HT-29 (cell line): ENCODE data around the gene PHGDH. TPM values are rescaled to one million over a fixed set of nuclear protein-coding genes. Genes with fewer than 3 reads are reported as not detected.

ENCODE experiments used
- DNase-seq: peaks from one replicate; pipeline ENCODE4 v3.0.0-alpha.2; 2015; ENCODE audit warnings: low spot score
- total RNA-seq: library from RNA; depleted of rRNA; stranded (reverse); fragments of >200 nt; shearing (Covaris generic); gene quantifications from 2 replicates; pipeline ENCODE4 v1.2.3, GENCODE V29; 2014; rRNA removed

PHGDH gene
- total RNA-seq = 59.1 and 60.3 TPM in 2 replicates

DNA sequence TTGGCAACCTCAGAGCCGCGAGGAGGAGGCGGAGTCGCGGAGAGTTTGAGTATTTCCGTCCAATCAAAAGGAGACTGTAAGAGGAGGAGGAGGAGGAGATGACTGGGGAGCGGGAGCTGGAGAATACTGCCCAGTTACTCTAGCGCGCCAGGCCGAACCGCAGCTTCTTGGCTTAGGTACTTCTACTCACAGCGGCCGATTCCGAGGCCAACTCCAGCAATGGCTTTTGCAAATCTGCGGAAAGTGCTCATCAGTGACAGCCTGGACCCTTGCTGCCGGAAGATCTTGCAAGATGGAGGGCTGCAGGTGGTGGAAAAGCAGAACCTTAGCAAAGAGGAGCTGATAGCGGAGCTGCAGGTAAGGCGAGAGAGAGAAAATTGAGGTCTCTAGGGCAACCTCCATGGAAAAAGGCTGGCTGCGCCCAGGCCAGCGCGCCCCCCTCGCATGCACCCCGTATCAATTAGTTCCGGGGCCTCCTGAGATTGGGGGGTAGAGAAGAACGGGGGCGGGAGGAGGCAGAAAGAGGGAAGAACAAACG lies at the start of gene PHGDH:
TSS of gene PHGDH (plus strand) at position 131 of the 538 bp plus-strand sequence. CDS start at position 220, 89 bp downstream.
- DNase-seq = peak; percentile 40

DNA sequence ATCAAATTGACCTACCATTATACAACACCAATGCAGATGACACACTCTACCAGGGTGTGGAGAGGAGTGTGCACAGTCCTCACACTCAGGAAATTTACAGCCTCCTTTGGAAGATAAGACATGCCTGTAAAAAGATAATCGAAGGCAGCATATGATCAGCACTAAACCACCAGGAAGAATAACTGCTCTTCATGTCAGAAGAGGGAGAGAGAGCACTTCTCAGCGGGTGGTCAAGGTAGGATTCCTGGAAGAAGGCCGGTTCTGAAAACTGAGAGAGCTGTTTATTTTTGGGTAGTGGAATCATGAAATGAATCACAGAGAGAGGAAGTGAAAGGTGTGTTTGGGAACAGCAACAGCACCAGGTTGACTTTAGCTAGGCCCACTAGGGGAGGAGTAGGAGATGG lies 49.7 kb upstream of the PHGDH start:
- no peak for DNase-seq

DNA sequence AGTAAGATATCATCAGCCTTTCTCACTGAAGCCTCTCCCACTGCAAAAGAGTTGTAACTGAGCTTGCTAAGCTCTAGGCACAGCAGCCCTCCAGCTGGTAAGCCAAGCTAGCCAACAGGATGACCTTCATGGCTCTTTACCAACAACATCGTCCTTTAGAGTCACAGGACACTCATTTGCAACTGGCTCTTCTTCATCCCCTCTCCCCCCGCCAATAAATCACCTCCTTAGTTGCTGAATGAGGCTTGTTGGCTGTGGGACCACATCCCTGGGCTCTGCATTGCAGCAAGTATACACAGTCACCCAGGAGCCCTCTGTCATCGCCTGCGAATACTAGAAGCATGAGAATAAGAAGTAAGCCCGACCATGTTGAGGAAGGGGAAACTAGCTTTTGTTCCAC lies 47.7 kb upstream of the PHGDH start:
- DNase-seq = no peak

GRCh38 chr1:119667173-119667572 lies 44.6 kb upstream of the PHGDH start:
- no peak for DNase-seq

DNA sequence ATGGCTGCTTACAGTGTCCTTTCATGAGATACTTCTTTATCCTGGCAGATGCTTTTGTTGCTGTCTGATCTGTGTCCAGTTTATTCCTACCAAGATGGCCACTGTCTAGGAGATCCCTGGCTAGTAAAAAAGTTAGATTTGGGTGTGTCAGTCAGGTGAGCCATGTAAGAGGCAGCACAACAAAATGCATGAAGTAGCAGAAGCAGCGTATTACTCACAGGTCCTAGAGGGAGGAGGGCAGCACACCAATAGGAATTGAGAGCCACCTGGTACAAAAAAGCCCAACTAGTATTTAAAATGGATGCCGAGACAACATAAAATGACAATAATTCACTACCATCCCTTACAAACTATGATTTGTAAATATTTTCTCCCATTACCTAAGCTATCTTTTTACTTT lies 40.8 kb upstream of the PHGDH start:
- no peak for DNase-seq

- peak; percentile 38 for DNase-seq
These were observed 38.4 kb upstream of the PHGDH start for GRCh38 chr1:119673171-119673940.

GRCh38 chr1:119674111-119674526 lies 37.6 kb upstream of the PHGDH start:
- DNase-seq = peak; percentile 18

DNA sequence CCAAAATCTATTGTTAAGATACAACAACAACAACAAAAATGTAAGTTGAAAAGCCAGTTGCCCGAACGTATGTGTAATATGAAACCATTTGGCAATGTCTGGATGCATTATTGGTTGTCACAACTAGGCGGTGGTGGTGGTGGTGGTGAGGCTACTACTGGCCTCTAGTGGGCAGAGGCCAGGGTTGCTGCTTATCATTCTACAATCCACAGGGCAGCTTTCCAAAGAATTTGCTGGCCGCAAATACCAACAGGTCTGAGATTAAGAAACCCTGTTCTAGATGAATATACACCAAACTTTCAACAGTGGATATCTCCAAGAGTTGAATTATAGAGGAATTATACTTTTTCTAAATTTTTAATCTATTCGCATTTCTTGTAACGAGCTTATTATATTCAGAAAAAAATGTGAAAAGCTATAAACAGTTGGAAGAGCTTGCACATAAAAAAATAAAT lies 36.9 kb upstream of the PHGDH start:
- peak; percentile 88 for DNase-seq

DNA sequence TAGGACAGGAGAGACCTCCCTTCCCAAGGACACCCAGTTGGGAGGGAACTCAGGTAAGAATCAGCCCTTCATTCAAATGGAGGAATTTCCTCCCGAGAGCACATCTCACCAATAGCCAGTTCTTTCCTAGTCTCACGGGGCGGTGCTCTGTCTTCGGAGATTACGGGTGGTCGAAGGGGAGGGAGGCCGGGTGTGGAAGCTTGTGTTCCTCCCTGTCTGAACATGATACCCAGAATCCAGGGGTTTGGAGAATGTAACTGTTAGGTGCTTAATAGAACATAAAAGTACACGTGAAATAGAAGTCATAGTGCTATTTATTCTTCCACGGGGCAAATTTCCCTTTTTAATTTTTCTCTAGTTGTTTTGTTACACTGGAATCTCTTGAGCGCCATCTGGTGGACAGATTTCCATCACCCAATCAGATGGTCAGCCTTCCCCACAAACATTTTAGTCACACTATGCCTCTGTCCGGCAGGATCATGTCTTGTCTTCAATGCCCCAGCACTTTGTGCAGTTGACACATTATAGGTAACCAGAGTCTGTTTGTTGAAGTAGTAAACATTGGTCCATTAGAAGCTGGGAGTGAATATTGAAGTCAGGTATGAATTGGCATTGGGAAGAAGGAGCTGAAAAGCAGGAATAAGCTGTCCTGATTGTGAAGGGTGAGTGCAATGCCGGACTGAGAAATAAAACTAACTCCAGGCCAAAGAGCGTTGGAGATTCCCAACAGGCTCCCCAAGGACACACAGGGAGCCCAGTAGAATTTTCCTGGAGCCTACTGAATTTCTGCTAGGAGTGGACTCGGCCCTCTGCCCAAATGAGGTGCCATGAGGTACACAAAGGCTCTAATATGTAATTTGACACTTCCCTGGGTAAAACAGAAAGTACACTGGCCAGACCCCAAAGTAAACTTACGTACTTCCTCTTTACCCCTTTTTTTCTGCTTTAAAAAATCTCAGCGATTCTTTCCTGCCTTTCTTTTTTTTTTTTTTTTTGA lies 36.1 kb upstream of the PHGDH start:
- peak; percentile 96 for DNase-seq

GRCh38 chr1:119676571-119677206 lies 35.0 kb upstream of the PHGDH start:
- DNase-seq = no peak

GRCh38 chr1:119679223-119679622 lies 32.5 kb upstream of the PHGDH start:
- no peak for DNase-seq

- no peak for DNase-seq
These were observed 31.5 kb upstream of the PHGDH start for GRCh38 chr1:119680193-119680592.

GRCh38 chr1:119680723-119681122 lies 31.0 kb upstream of the PHGDH start:
- no peak for DNase-seq

DNA sequence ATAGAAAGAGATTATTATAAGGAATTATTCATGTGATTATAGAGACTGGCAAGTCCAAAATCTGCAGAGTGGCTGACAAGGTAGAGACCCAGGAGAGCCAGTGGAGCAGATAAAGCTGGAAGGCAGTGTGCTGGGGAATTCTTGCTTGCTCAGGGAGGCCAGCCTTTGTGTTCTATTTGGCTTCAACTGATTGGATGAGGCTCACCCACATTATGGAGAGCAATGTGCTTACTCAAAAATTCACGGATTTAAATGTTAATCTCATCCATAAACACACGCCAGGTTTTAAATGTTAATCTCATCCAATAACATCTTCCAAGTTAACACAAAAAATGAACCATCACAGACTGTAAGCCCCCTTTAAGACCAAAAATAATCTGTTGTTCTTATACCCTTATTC lies 30.2 kb upstream of the PHGDH start:
- no peak for DNase-seq

GRCh38 chr1:119682141-119682540 lies 29.6 kb upstream of the PHGDH start:
- DNase-seq = no peak

DNA sequence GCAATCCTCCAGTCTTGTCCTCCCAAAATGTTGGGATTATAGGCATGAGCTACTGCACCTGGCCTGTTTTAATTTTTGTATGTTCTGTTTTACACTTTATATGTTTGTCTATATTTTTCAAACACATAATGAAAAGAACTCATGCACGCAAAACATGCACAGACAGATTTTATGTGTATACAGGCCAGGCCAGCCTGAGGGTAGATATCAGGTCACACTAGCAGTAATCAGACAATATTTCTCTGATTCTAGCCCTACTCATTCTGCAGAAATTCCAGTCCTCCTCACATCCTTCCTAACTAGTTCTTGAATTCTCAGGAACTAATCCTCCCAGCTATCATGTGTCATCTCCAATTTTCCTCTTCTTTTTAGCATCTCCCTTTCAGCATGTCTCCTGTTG lies 27.8 kb upstream of the PHGDH start:
- DNase-seq = no peak

DNA sequence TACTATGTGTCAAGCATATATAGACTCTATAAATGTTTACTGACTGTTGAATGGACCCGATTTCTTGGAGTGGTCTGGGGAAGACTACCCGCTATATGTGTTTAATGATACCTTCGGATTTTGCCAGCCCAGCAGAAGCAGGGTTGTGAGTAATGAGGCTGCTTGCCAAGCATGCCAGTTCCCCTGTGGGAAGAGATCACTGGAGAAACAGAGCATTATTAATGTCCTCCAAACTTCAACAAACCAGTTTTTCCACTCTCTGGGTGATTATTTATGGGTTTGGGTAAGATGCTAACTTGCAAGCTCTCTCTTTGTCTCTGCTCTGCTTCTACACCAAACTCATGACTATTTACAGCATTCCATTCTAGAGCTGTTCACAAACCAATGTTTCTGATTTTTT lies 25.1 kb upstream of the PHGDH start:
- DNase-seq = peak; percentile 80

DNA sequence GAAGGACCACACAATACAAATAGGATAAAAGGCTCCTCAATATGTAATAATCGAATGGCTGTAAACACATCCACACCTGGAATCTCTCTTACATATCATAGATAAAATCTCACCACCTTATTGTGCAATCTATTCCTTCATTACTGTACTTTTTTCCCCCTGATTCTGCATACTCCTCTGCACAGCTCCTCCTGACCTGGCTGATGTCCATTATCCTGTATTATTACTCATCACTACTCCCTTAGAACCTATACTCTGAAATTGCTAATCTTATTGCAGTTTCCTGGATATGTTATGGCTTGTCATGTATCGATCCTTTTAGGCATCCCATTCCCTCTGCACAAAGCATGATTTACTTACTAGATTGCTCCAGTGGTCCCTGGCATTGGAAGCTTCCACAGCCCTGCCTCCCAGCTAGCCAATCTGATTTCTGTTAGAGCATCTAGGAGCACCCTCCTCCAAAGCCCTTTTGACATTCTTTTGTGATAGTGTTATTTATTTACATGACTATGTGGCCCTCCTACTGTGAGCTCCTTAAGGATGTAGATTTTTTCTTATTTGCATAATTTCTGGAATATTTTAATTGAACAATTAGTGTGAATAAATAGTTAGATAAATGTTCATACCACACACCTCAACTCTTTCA lies 24.2 kb upstream of the PHGDH start:
- peak; percentile 7 for DNase-seq

- no peak for DNase-seq
These were observed 22.9 kb upstream of the PHGDH start for GRCh38 chr1:119688810-119689209.

DNA sequence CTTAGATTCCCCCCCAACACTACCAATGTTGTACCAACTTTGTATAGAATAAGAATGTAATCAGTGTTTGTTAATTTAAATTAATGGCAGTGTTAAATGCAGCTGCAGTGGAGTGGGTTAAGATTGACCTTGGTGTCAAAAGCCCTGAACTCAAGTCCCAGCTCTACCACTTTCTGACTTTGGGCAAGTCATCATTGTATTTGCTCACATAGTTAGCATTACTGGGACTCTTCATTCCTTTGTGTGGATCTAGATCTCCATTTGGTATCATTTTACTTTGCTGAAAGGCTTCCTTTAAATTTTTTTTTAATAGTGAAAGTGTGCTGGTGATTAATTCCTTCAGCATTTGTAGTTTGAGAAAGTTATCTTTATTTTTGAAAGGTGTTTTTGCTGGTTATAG lies 22.2 kb upstream of the PHGDH start:
- DNase-seq = no peak

DNA sequence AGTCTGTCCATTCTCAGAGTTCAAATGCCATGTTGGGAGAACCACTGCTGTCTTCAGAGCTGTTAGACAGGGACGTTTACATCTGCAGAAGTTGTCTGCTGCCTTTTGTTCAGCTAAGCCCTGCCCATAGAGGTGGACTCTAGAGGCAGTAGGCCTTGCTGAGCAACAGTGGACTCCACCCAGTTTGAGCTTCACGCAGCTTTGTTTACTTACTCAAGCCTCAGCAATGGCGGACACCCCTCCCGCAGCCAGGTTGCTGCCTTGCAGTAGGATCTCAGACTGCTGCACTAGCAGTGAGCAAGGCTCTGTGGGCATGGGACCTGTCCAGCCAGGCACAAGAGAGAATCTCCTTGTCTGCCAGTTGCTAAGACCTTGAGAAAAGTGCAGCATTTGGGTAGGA lies 14.9 kb upstream of the PHGDH start:
- peak; percentile 50 for DNase-seq
